Sigmoid colon (tissue), 4 donors: Measurements from ENCODE around the gene LY6G6D.

Source experiments
- EP300 ChIP-seq, 4 donors: sonication (generic); formaldehyde crosslinking; IDR thresholded peaks; one replicate each; pipeline ENCODE4 v1.6.1; 2017; ENCODE audit warnings: antibody characterized with exemption in 4 of 4
- POLR2A ChIP-seq, 2 donors: fragments of 450-650 bp; IDR thresholded peaks; one replicate each; pipeline ENCODE4 v1.6.1; 2016; ENCODE audit warnings: antibody characterized with exemption in 2 of 2, mild to moderate bottlenecking in 2 of 2, moderate library complexity in 2 of 2
- TF ChIP-seq, protein P1 (sequence below), 4 experiments: fragments of 450-650 bp in 3 of 4; fragments of 200-600 bp in 1 of 4; IDR thresholded peaks; one replicate each; pipeline ENCODE4 v1.5.1; 2016 to 2019; ENCODE audit warnings: antibody characterized with exemption in 4 of 4, mild to moderate bottlenecking in 3 of 4, moderate library complexity in 2 of 4

DNA sequence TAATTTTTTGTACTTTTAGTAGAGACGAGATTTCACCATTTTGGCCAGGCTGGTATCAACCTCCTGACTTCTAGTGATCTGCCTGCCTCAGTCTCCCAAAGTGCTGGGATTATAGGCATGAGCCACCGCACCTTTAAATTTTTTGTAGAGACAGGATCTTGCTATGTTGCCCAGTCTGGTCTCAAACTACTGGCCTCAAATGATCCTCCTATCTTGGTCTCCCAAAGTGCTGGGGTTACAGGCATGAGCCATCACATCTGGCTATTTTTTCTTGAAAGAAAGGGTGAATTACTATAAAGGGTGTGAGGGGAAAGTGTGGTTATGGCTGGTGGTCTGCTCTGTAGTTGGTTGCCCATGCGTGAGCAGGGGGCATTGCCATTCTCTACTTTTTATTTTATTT lies 6.9 kb upstream of the LY6G6D start:
- TF ChIP-seq, protein P1, sequence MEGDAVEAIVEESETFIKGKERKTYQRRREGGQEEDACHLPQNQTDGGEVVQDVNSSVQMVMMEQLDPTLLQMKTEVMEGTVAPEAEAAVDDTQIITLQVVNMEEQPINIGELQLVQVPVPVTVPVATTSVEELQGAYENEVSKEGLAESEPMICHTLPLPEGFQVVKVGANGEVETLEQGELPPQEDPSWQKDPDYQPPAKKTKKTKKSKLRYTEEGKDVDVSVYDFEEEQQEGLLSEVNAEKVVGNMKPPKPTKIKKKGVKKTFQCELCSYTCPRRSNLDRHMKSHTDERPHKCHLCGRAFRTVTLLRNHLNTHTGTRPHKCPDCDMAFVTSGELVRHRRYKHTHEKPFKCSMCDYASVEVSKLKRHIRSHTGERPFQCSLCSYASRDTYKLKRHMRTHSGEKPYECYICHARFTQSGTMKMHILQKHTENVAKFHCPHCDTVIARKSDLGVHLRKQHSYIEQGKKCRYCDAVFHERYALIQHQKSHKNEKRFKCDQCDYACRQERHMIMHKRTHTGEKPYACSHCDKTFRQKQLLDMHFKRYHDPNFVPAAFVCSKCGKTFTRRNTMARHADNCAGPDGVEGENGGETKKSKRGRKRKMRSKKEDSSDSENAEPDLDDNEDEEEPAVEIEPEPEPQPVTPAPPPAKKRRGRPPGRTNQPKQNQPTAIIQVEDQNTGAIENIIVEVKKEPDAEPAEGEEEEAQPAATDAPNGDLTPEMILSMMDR (IDR thresholded peaks at IDR 0.05) = no peak
- TF ChIP-seq POLR2A (IDR thresholded peaks at IDR 0.05) (no peak), EP300 (IDR thresholded peaks at IDR 0.05) (no peak)
